Measurements from ENCODE around the gene NDUFS7. TPM values are rescaled to one million over a fixed set of nuclear protein-coding genes. Genes with fewer than 3 reads are reported as not detected.
A peak's percentile ranks its signal among the peaks of the same experiment; 100 is the strongest.

NDUFS7 gene
- polyA plus RNA-seq, 3 donors from 2014 or later, result 209 to 227 (median 213) TPM

DNA sequence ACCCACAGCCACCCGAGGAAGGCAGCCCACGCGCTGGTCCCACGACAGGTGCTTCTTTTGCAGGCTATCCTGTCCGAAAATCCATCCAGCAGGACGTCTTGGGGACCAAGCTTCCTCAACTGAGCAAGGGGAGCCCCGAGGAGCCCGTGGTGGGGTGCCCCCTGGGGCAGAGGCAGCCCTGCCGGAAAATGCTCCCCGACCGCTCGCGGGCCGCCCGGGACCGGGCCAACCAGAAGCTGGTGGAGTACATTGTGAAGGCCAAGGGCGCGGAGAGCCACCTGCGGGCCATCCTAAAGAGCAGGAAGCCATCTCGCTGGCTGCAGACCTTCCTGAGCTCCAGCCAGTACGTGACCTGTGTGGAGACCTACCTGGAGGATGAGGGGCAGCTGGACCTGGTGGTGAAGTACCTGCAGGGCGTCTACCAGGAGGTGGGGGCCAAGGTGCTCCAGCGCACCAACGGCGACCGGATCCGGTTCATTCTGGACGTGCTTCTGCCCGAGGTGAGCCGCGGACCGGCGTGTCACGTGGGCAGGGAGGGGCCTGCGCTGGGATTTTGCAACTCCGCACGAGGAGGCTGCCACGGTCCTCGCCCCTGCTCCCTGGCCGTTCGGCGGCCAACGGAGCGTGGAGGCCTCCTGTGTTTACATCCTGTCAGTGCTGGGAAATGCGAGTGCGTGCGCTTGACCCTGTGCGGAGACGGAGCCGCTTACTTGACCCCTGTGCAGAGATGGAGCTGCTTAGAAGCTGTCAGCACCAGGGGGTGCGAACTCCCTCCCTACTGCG, 12.9 kb upstream of the NDUFS7 start:
- Mint-ChIP-seq H3K27me3 (ENCODE audit: low read depth in 3 of 3) (peaks cover 0 to 2% (median 0%) of the 10 kb centered on the region in 3 donors), H3K4me3 (no peak overlapping the region), H3K27ac (no peak overlapping the region), H3K9me3 (no peaks in the 10 kb centered on the region), H3K36me3 (peaks cover 3 to 16% (median 9%) of the 10 kb centered on the region in 3 donors), H3K4me1 (peaks cover 14 to 17% of the 10 kb centered on the region in 2 donors)
- DNase-seq, result no peak

GRCh38 chr19:1373042-1373533, 10.6 kb upstream of the NDUFS7 start:
- Mint-ChIP-seq H3K9me3 (no peaks in the 10 kb centered on the region), H3K36me3 (peaks cover 3 to 16% (median 9%) of the 10 kb centered on the region in 3 donors), H3K27me3 (ENCODE audit: low read depth in 3 of 3) (no peaks in the 10 kb centered on the region), H3K4me1 (no peaks in the 10 kb centered on the region), H3K27ac (no peak overlapping the region), H3K4me3 (no peak overlapping the region)
- DNase-seq, result no peak

DNA sequence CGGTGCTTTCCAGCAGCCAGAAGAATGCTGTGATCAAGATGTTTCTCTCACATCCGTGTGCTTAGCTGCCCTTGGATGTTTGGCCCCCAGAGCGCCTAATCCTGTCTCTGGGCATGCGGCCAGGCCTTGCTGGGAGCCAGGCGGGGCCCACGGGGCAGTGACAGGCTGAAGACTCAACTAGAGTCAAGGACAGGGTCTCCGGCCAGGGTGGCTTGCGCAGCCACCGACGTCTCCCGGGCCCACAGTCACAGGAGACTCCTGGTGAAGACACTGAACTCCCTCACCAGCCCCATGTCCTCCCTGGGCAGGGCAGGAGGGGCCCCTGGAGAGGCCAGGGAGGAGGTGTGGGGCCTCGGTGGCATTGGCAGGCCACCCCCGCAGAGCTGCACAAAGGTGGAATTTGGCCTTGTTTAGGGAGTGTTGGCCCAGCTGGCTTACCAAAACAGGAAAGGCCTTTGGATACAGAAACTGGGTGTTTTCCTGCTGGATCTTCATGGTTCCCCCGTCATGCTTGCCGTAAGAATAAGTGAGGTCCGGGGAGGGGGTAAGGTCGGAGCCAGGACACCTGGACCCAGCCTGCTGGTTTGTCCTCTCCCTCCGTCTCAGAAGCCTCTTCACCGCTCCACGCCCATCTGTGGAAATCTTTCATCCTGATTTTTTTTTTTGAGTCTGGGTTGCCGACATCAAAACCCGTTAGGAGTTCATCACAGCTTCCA, 10.0 kb upstream of the NDUFS7 start:
- no peaks in the 10 kb centered on the region for H3K4me1 Mint-ChIP-seq
- no peaks in the 10 kb centered on the region for H3K27me3 Mint-ChIP-seq (ENCODE audit: low read depth in 3 of 3)
- H3K9me3 Mint-ChIP-seq, result no peaks in the 10 kb centered on the region
- no peak overlapping the region for H3K27ac Mint-ChIP-seq
- peaks cover 3 to 16% (median 9%) of the 10 kb centered on the region in 3 donors for H3K36me3 Mint-ChIP-seq
- no peak for DNase-seq
- H3K4me3 Mint-ChIP-seq, result no peak overlapping the region

GRCh38 chr19:1374250-1374577, 9.5 kb upstream of the NDUFS7 start:
- Mint-ChIP-seq H3K36me3 (peaks cover 3 to 16% (median 9%) of the 10 kb centered on the region in 3 donors), H3K9me3 (no peaks in the 10 kb centered on the region), H3K4me3 (no peak overlapping the region), H3K27ac (no peak overlapping the region), H3K4me1 (no peaks in the 10 kb centered on the region), H3K27me3 (ENCODE audit: low read depth in 3 of 3) (no peaks in the 10 kb centered on the region)
- DNase-seq, result no peak

DNA sequence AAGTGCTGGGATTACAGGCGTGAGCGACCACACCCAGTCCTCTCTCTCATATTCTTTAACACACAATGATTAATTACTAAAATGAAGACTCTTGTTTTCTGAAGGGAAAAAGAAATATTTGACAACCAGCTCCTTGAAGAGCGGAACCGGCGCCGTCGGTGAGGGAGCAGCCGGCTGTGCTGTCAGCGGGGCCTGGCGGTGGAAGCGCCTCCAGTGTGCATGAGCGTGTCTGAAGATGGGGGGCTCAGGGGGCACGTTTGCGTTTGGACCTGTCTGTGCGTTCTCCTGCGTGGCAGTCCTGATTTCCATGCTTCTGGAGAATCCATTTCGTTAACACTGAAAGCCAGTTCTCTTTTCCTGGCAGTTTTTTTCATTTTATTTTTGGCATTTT, 7.3 kb upstream of the NDUFS7 start:
- DNase-seq, result no peak
- no peaks in the 10 kb centered on the region for H3K4me1 Mint-ChIP-seq
- peaks cover 0 to 3% (median 2%) of the 10 kb centered on the region in 3 donors for H3K27me3 Mint-ChIP-seq (ENCODE audit: low read depth in 3 of 3)
- H3K36me3 Mint-ChIP-seq, result peaks cover 3 to 10% (median 4%) of the 10 kb centered on the region in 3 donors
- no peaks in the 10 kb centered on the region for H3K9me3 Mint-ChIP-seq
- H3K4me3 Mint-ChIP-seq, result no peak overlapping the region
- H3K27ac Mint-ChIP-seq, result no peak overlapping the region

DNA sequence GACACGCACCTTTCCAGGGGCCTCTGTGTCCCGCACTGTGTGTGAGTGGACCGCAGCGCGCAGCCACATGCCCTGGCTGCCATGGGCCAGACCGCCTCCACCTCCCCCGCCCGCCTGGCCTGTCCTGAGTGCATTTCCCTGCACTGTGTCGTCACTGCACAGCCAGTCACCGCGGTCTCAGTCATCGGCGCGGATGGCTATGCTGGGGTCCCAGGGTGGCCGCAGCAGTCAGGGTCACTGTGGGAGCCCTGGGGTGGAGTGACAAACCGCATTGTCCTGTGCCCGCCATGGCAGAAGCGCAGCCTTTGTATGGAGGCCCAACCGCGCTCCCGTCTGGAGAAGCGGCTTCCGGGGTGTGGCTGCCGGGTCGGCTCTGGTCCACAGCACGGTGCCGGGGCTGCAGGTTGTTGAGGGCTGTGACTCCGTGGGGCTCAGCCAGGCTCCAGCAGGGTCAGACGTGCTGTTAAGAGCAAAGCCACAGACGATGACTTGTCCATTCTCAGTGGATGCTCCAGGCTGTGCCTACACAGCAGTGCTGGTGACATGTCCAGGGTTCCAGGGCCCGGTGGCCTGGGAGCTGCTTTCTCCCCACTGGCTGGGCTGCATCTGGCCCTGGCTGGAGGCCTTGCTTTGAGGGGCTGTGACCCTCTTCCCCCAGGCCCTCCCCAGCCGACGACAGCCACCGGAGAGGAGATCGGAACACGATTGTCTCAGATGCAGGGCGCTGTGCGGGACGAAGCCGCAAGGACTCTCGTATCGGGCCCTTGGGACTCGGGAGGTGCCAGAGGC, 6.3 kb upstream of the NDUFS7 start:
- Mint-ChIP-seq H3K4me1 (no peaks in the 10 kb centered on the region), H3K27ac (no peak overlapping the region), H3K9me3 (no peaks in the 10 kb centered on the region), H3K27me3 (ENCODE audit: low read depth in 3 of 3) (peaks cover 0 to 3% (median 3%) of the 10 kb centered on the region in 3 donors), H3K36me3 (peaks cover 3 to 7% (median 4%) of the 10 kb centered on the region in 3 donors), H3K4me3 (no peak overlapping the region)
- no peak for DNase-seq

- Mint-ChIP-seq H3K36me3 (peaks cover 0 to 7% (median 4%) of the 10 kb centered on the region in 3 donors), H3K9me3 (peaks cover 0 to under 1% (median 0%) of the 10 kb centered on the region in 6 donors), H3K4me3 (no peak overlapping the region), H3K27ac (no peak overlapping the region), H3K27me3 (ENCODE audit: low read depth in 3 of 3) (peaks cover 6 to 10% (median 9%) of the 10 kb centered on the region in 3 donors), H3K4me1 (peaks cover 4 to 5% of the 10 kb centered on the region in 2 donors)
- DNase-seq, result no peak
Measured at GRCh38 chr19:1377965-1378785, 5.5 kb upstream of the NDUFS7 start.

- Mint-ChIP-seq H3K4me1 (peaks cover 12 to 14% of the 10 kb centered on the region in 2 donors), H3K9me3 (peaks cover 0 to 5% (median 4%) of the 10 kb centered on the region in 6 donors), H3K36me3 (peaks cover 0 to 5% (median 2%) of the 10 kb centered on the region in 3 donors), H3K27me3 (ENCODE audit: low read depth in 3 of 3) (peaks cover 12 to 17% (median 15%) of the 10 kb centered on the region in 3 donors), H3K4me3 (no peak overlapping the region), H3K27ac (no peak overlapping the region)
- DNase-seq, result no peak
Measured at GRCh38 chr19:1379126-1379905, 4.4 kb upstream of the NDUFS7 start.

DNA sequence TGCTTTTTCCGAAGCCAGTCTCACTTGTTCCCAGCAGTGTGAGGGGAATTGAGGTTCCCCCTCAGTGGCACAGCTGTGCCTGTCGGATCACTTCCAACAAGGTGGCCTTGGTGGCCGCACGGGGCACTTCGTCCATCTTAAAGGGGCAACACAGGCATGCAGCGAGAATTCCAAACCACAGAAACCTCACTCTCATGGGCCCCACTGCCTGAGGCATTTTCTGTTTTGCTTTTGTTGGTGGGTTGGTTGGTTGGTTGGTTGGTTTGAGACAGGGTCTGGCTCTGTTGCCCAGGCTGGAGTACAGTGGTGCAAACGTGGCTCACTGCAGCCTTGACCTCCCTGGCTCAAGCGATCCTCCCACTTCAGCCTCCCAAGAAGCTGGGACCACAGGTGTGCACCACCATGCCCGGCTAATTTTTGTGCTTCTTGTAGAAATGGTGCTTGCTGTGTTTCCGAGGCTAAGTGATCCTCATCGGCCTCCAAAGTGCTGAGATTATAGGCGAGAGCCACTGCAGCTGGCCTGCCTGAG, 3.7 kb upstream of the NDUFS7 start:
- Mint-ChIP-seq H3K27ac (no peak overlapping the region), H3K36me3 (peaks cover 0 to 2% (median 0%) of the 10 kb centered on the region in 3 donors), H3K27me3 (ENCODE audit: low read depth in 3 of 3) (peaks cover 12 to 20% (median 18%) of the 10 kb centered on the region in 3 donors), H3K9me3 (peaks cover 0 to 5% (median 4%) of the 10 kb centered on the region in 6 donors), H3K4me1 (peaks cover 18 to 19% of the 10 kb centered on the region in 2 donors), H3K4me3 (no peak overlapping the region)
- no peak for DNase-seq

DNA sequence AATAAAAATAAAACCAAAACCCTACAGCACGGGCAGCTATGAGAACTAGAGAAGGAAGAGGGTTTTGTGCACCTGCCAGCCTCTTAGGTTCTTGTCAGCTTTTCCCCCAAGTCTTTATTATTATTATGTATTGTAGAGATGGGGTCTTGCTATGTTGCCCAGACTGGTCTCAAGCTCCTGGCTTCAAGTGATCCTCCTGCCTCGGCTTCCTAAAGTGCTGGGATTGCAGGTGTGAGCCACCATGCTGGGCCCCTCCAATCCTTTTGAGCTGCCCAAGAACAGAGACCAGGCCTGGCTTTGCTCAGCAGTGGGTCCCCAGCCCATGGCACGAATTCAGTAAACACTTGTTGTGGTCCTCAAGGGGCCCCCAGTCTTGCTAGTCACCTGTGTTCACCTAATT, 1.5 kb upstream of the NDUFS7 start:
- Mint-ChIP-seq H3K27me3 (ENCODE audit: low read depth in 3 of 3) (peaks cover 12 to 20% (median 18%) of the 10 kb centered on the region in 3 donors), H3K27ac (no peak overlapping the region), H3K4me3 (no peak overlapping the region), H3K9me3 (peaks cover 0 to 5% (median 4%) of the 10 kb centered on the region in 6 donors), H3K4me1 (peaks cover 23 to 24% of the 10 kb centered on the region in 2 donors), H3K36me3 (peaks cover 0 to 2% (median 0%) of the 10 kb centered on the region in 3 donors)
- DNase-seq, result no peak

- H3K27me3 Mint-ChIP-seq (ENCODE audit: low read depth in 3 of 3), result peaks cover 12 to 20% (median 18%) of the 10 kb centered on the region in 3 donors
- peak overlapping the region; percentile 81 to 100 (median 97) for H3K27ac Mint-ChIP-seq
- H3K4me3 Mint-ChIP-seq, result peak overlapping the region; percentile 93 to 98 (median 95)
- H3K9me3 Mint-ChIP-seq, result peaks cover 0 to 5% (median 4%) of the 10 kb centered on the region in 6 donors
- H3K36me3 Mint-ChIP-seq, result peaks cover 0 to 2% (median 0%) of the 10 kb centered on the region in 3 donors
- peaks cover 23 to 24% of the 10 kb centered on the region in 2 donors for H3K4me1 Mint-ChIP-seq
- no peak for DNase-seq
Measured at GRCh38 chr19:1383017-1383311, 743 bp upstream of the NDUFS7 start.

DNA sequence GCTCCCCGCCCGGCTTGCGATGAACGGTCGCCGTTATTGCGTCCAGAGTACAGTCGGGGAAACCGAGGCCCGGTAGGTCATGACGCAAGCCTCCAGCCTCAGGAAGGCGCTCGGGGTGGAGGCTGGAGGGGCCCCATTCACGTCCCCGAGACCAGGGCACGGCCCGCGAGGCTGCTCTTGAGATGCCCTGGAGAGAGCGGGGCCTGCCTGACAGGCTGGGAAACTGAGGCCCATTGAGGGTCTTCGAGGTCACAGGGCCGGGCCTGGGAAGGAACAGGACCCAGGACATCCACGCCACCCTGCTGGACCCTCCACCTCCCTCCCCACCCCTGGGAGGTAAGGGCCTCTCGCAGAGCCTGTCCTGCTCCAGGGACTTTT, 367 bp downstream of the NDUFS7 start:
- H3K27ac Mint-ChIP-seq, result peak overlapping the region in 5 of 6 donors; percentile 71 to 99 (median 81)

More for the DNA sequence above, 367 bp downstream of the NDUFS7 start:
- Mint-ChIP-seq H3K9me3 (peaks cover 0 to 5% (median 4%) of the 10 kb centered on the region in 6 donors), H3K4me3 (peak overlapping the region; percentile 78 to 98 (median 95)), H3K4me1 (peaks cover 24 to 27% of the 10 kb centered on the region in 2 donors), H3K27me3 (ENCODE audit: low read depth in 3 of 3) (peaks cover 12 to 20% (median 19%) of the 10 kb centered on the region in 3 donors), H3K36me3 (peaks cover 0 to 6% (median 3%) of the 10 kb centered on the region in 3 donors)
- DNase-seq, result no peak

Data from immature natural killer cell (primary cell).